Stimulated activated CD4-positive, alpha-beta T cell treated with anti-CD3 and anti-CD28 coated beads, Interleukin-12 subunit alpha, Interleukin-12 subunit beta, amount 100 ng/mL, for 48 hours (primary cell): ENCODE data around the gene AGFG2.

Experiments
- DNase-seq, 3 donors: peaks; one replicate each; pipeline ENCODE4 v3.0.0-alpha.2; 2020; ENCODE audit warnings: low read depth in 2 of 3, low spot score in 1 of 3

AGFG2 gene

GRCh38 chr7:100607111-100607510 lies 68.1 kb downstream of the AGFG2 start:
- DNase-seq: no peak

GRCh38 chr7:100609958-100610357 lies 71.0 kb downstream of the AGFG2 start:
- no peak for DNase-seq

GRCh38 chr7:100611983-100612729 lies 73.2 kb downstream of the AGFG2 start, which contains the start of gene MOSPD3:
TSS of gene MOSPD3 (plus strand) at chr7:100612540. CDS start at chr7:100612792, 252 bp downstream.
- DNase-seq: peak; percentile 96 to 99 (median 97)

GRCh38 chr7:100612730-100613390 lies 73.9 kb downstream of the AGFG2 start:
- DNase-seq: no peak

GRCh38 chr7:100613412-100614175 lies 74.6 kb downstream of the AGFG2 start:
- DNase-seq: no peak

GRCh38 chr7:100614308-100614861 lies 75.4 kb downstream of the AGFG2 start:
- no peak for DNase-seq
